HepG2 (cell line): ENCODE measurements around the gene APRT. TPM values are rescaled to one million over a fixed set of nuclear protein-coding genes. Genes with fewer than 3 reads are reported as not detected.
A peak's percentile ranks its signal among the peaks of the same experiment; 100 is the strongest.

ENCODE experiments used
- AKAP8 ChIP-seq: sonication (generic); formaldehyde crosslinking; IDR thresholded peaks from 2 replicates; pipeline ENCODE4 v1.5.1; 2020; ENCODE audit warnings: mild to moderate bottlenecking, missing genetic modification reagents
- BORCS8-MEF2B ChIP-seq: sonication (generic); formaldehyde crosslinking; IDR thresholded peaks from 2 replicates; pipeline ENCODE4 v1.8.0; 2022; ENCODE audit warnings: mild to moderate bottlenecking, missing genetic modification reagents
- HMGXB3 ChIP-seq: sonication (generic); formaldehyde crosslinking; IDR thresholded peaks from 2 replicates; pipeline ENCODE4 v1.4.0; 2020; ENCODE audit warnings: missing genetic modification reagents, borderline replicate concordance
- IRF1 ChIP-seq: sonication (generic); formaldehyde crosslinking; IDR thresholded peaks from 2 replicates; pipeline ENCODE4 v1.4.0; 2020; ENCODE audit warnings: low read depth, mild to moderate bottlenecking, missing genetic modification reagents
- MED8 ChIP-seq: sonication (generic); formaldehyde crosslinking; IDR thresholded peaks from 2 replicates; pipeline ENCODE4 v1.8.1; 2023; ENCODE audit warnings: mild to moderate bottlenecking, missing genetic modification reagents; ENCODE audit not compliant: insufficient replicate concordance
- NFIB ChIP-seq: sonication (generic); formaldehyde crosslinking; IDR thresholded peaks from 2 replicates; pipeline ENCODE4 v1.9.0; 2021; ENCODE audit warnings: missing genetic modification reagents, mild to moderate bottlenecking, borderline replicate concordance
- NR3C1 ChIP-seq: sonication (generic); formaldehyde crosslinking; IDR thresholded peaks from 2 replicates; pipeline ENCODE4 v1.4.0; 2020; ENCODE audit warnings: missing genetic modification reagents
- PATZ1 ChIP-seq: sonication (generic); formaldehyde crosslinking; IDR thresholded peaks from 2 replicates; pipeline ENCODE4 v1.4.0; 2020; ENCODE audit warnings: missing genetic modification reagents
- SAFB2 ChIP-seq: sonication (generic); formaldehyde crosslinking; IDR thresholded peaks from 2 replicates; pipeline ENCODE4 v1.5.1; 2020; ENCODE audit warnings: missing genetic modification reagents, low read depth, mild to moderate bottlenecking, borderline replicate concordance
- ZBTB33 ChIP-seq: sonication (generic); formaldehyde crosslinking; IDR thresholded peaks from 2 replicates; pipeline ENCODE4 v1.4.0; 2020; ENCODE audit warnings: missing genetic modification reagents
- ZNF367 ChIP-seq: sonication (generic); formaldehyde crosslinking; IDR thresholded peaks from 2 replicates; pipeline ENCODE4 v1.4.0; 2020; ENCODE audit warnings: missing genetic modification reagents, borderline replicate concordance
- ZNF691 ChIP-seq: sonication (generic); formaldehyde crosslinking; IDR thresholded peaks from 2 replicates; pipeline ENCODE4 v1.4.0; 2020; ENCODE audit warnings: missing genetic modification reagents, low read depth, mild to moderate bottlenecking, borderline replicate concordance
- ZNF770 ChIP-seq: sonication (generic); formaldehyde crosslinking; IDR thresholded peaks from 2 replicates; pipeline ENCODE4 v1.5.0; 2020; ENCODE audit warnings: mild to moderate bottlenecking, missing genetic modification reagents
- polyA plus RNA-seq, 8 experiments: library from polyadenylated mRNA; depleted of rRNA in 3 of 8; stranded (reverse) in 7 of 8; unstranded in 1 of 8; fragments of >200 nt; fragmentation: Illumina TruSeq in 4 of 8; extraction: Trizol in 4 of 8; gene quantifications; 2 replicates each; pipeline versions ENCODE4 v1.2.1 to v1.2.3, GENCODE V29; 2011 to 2016; ENCODE audit warnings: low read depth in 4 of 8, missing spikeins in 1 of 8, mixed read lengths in 1 of 8; ENCODE audit not compliant: insufficient read depth in 1 of 8
- total RNA-seq, 5 experiments: library from RNA; depleted of rRNA; stranded (reverse); fragments of >200 nt; fragmentation: Illumina TruSeq; extraction: Trizol; gene quantifications; 2 replicates each; pipeline ENCODE4 v1.2.3, GENCODE V29; 2016; ENCODE audit warnings: low read depth in 1 of 5

Gene APRT
- total and polyA plus RNA-seq, 2 of the 13 experiments (the other 11 are each of a cell fraction or from before 2014, with no cell fraction given): 155 to 242 TPM

GRCh38 chr16:88770461-88771293 is 41.1 kb downstream of the APRT start (continued):
- TF ChIP-seq HMGXB3 (CRISPR knock-in tag) (no peak), ZNF691 (CRISPR knock-in tag) (peak; percentile 18; the same call in 1 of the 2 replicates), PATZ1 (CRISPR knock-in tag) (peak; percentile 97), BORCS8-MEF2B (CRISPR knock-in tag) (no peak), MED8 (CRISPR knock-in tag) (no peak), NR3C1 (CRISPR knock-in tag) (no peak), IRF1 (CRISPR knock-in tag) (no peak), AKAP8 (peak; percentile 80; the same call in 1 of the 2 replicates), ZNF367 (no peak), ZNF770 (peak; percentile 51; the same call in 1 of the 2 replicates), ZBTB33 (CRISPR knock-in tag) (peak; percentile 61; the same call in 1 of the 2 replicates), SAFB2 (CRISPR knock-in tag) (no peak), NFIB (CRISPR knock-in tag) (0 out of 2 replicates have a peak, but pooled peaks have one; percentile 7)
